HCT116 (cell line): ENCODE measurements around the gene WDR5. TPM values are rescaled to one million over a fixed set of nuclear protein-coding genes. Genes with fewer than 3 reads are reported as not detected.

Experiments used
- ATAC-seq: fragments of 200-7000 bp; cut with Tn5 transposase; 2 replicates; pipeline ENCODE4 v1.9.1; 2020; ENCODE audit warnings: mild to moderate bottlenecking, moderate library complexity
- BruUV-seq: library from RNA; stranded (reverse); fragments of 400-500 nt; replicated peaks from 2 replicates; lab custom pipeline; 2021; lab: Mats Ljungman, UMichigan
- CTCF ChIA-PET: fragments of 300-600 bp; sonication (Branson Sonifier 250); formaldehyde crosslinking; loops from one replicate; lab custom pipeline; 2021; ENCODE audit warnings: antibody characterized with exemption; lab: Charles Lee
- POLR2A ChIA-PET: fragments of 300-600, 350-600 bp; sonication (Branson Sonifier 250); formaldehyde crosslinking; loops from one replicate; lab custom pipeline; 2021; ENCODE audit warnings: antibody characterized with exemption; lab: Charles Lee
- RAD21 ChIA-PET, 2 experiments: fragments of 300-600 bp; sonication (Branson Sonifier 250); formaldehyde crosslinking; loops; one replicate each; lab custom pipeline; 2023; ENCODE audit warnings: low total read pairs in 2 of 2; ENCODE audit not compliant: uncharacterized antibody in 2 of 2, unreplicated experiment in 2 of 2, low non-redundant PET in 1 of 2; lab: Charles Lee
- DNase-seq: peaks from one replicate; pipeline ENCODE4 v3.0.0-alpha.2; 2010; ENCODE audit warnings: low read depth, low spot score
- H2AFZ ChIP-seq: fragments of 200-600 bp; shearing (Covaris generic), sonication (generic); 2 replicates; pipeline ENCODE4 v1.6.1; 2017; ENCODE audit warnings: low read depth, mixed run types, mixed read lengths, antibody characterized with exemption, low read length; ENCODE audit not compliant: poor library complexity, severe bottlenecking
- H3K27ac ChIP-seq: 2 replicates; pipeline ENCODE4 v1.5.1; 2012; ENCODE audit warnings: low read depth, low read length
- H3K27me3 ChIP-seq: fragments of 200-600 bp; sonication (generic); 2 replicates; pipeline ENCODE4 v1.6.1; 2016; ENCODE audit warnings: mixed run types, low read length, mixed read lengths; ENCODE audit not compliant: insufficient read depth
- H3K36me3 ChIP-seq, 2 experiments: fragments of 200-500 bp in 1 of 2; fragments of 200-600 bp in 1 of 2; sonication (Bioruptor generic) in 1 of 2; sonication (generic) in 1 of 2; 2 replicates each; pipeline versions ENCODE4 v1.5.1 to v1.6.1; 2014 to 2016; ENCODE audit warnings: low read length in 2 of 2, inconsistent platforms in 1 of 2, mixed read lengths in 1 of 2, mixed run types in 1 of 2; ENCODE audit not compliant: insufficient read depth in 2 of 2, control insufficient read depth in 1 of 2
- H3K4me1 ChIP-seq, 2 experiments: fragments of 200-600 bp in 1 of 2; sonication (generic) in 1 of 2; 2 replicates each; pipeline versions ENCODE4 v1.5.1 to v1.6.1; 2012 to 2017; ENCODE audit warnings: low read length in 2 of 2, inconsistent platforms in 1 of 2, mild to moderate bottlenecking in 1 of 2, mixed read lengths in 1 of 2, mixed run types in 1 of 2, moderate library complexity in 1 of 2; ENCODE audit not compliant: insufficient read depth in 2 of 2, control insufficient read depth in 1 of 2
- H3K4me2 ChIP-seq: fragments of 200-600 bp; sonication (generic); 2 replicates; pipeline ENCODE4 v1.6.1; 2017; ENCODE audit warnings: mixed run types, low read length, mixed read lengths
- H3K4me3 ChIP-seq, 2 experiments: fragments of 200-600 bp in 1 of 2; sonication (generic) in 1 of 2; replicated peaks in 1 of 2; 2 replicates each; pipeline ENCODE4 v1.5.1; 2011 to 2016; ENCODE audit warnings: low read length in 2 of 2, control low read depth in 1 of 2, low read depth in 1 of 2, mild to moderate bottlenecking in 1 of 2, mixed read lengths in 1 of 2, mixed run types in 1 of 2
- H3K79me2 ChIP-seq: fragments of 200-600 bp; sonication (generic); 2 replicates; pipeline ENCODE4 v1.6.1; 2017; ENCODE audit warnings: mild to moderate bottlenecking, mixed run types, low read length, moderate library complexity, mixed read lengths; ENCODE audit not compliant: insufficient read depth
- H3K9ac ChIP-seq: fragments of 200-600 bp; sonication (generic); 2 replicates; pipeline ENCODE4 v1.6.1; 2016; ENCODE audit warnings: low read length, mixed read lengths
- H3K9me2 ChIP-seq: fragments of 200-600 bp; sonication (generic), shearing (Covaris generic); 2 replicates; pipeline ENCODE4 v1.6.1; 2017; ENCODE audit warnings: mixed run types, mild to moderate bottlenecking, moderate library complexity; ENCODE audit not compliant: insufficient read depth
- H3K9me3 ChIP-seq, 2 experiments: fragments of 200-500 bp in 1 of 2; fragments of 200-600 bp in 1 of 2; sonication (Bioruptor generic) in 1 of 2; sonication (generic) in 1 of 2; 2 replicates each; pipeline ENCODE4 v1.6.1; 2014 to 2017; ENCODE audit warnings: low read length in 2 of 2, mixed read lengths in 2 of 2, inconsistent platforms in 1 of 2, low read depth in 1 of 2, mild to moderate bottlenecking in 1 of 2, mixed run types in 1 of 2, moderate library complexity in 1 of 2; ENCODE audit not compliant: control insufficient read depth in 1 of 2, insufficient read depth in 1 of 2
- H4K20me1 ChIP-seq: fragments of 200-600 bp; sonication (generic), shearing (Covaris generic); 2 replicates; pipeline ENCODE4 v1.6.1; 2017; ENCODE audit warnings: mixed run types, mild to moderate bottlenecking, moderate library complexity; ENCODE audit not compliant: insufficient read depth
- MAX ChIP-seq: IDR thresholded peaks from 2 replicates; pipeline ENCODE4 v1.6.1; 2012
- POLR2A ChIP-seq: IDR thresholded peaks from 2 replicates; pipeline ENCODE4 v1.7.0; 2011; ENCODE audit warnings: borderline replicate concordance; ENCODE audit not compliant: insufficient read depth, insufficient read length; ENCODE audit errors: extremely low read depth
- RAD21 ChIP-seq: IDR thresholded peaks from 2 replicates; pipeline ENCODE4 v1.6.1; 2012; ENCODE audit warnings: low read depth, mild to moderate bottlenecking
- SP1 ChIP-seq: IDR thresholded peaks from 2 replicates; pipeline ENCODE4 v1.6.1; 2012; ENCODE audit warnings: low read depth
- TCF7L2 ChIP-seq: IDR thresholded peaks from 2 replicates; pipeline ENCODE4 v1.7.0; 2011; ENCODE audit warnings: borderline replicate concordance, inconsistent platforms; ENCODE audit not compliant: insufficient read depth, insufficient read length; ENCODE audit errors: extremely low read depth
- YY1 ChIP-seq: IDR thresholded peaks from 2 replicates; pipeline ENCODE4 v1.6.1; 2011; ENCODE audit warnings: low read length, low read depth, moderate library complexity, mild to moderate bottlenecking; ENCODE audit not compliant: insufficient replicate concordance; ENCODE audit errors: extremely low read depth
- ZBTB33 ChIP-seq: IDR thresholded peaks from 2 replicates; pipeline ENCODE4 v1.6.1; 2011; ENCODE audit warnings: mild to moderate bottlenecking, low read length, moderate library complexity; ENCODE audit not compliant: insufficient replicate concordance; ENCODE audit errors: extremely low read depth
- ZFX ChIP-seq: fragments of 450-650 bp; IDR thresholded peaks from 2 replicates; pipeline ENCODE4 v1.6.1; 2017
- intact Hi-C: fragments of 100-400 bp; cut with micrococcal nuclease; formaldehyde crosslinking; loops from 2 replicates; pipeline ENCODE4 v1.10.0; 2022
- total RNA-seq: library from RNA; stranded (reverse); gene quantifications from one replicate; pipeline ENCODE4 v1.2.1, GENCODE V29; 2021; ENCODE audit not compliant: unreplicated experiment

WDR5 gene
- total RNA-seq, 1 experiment from 2014 or later = 55.8 TPM

GRCh38 chr9:134181648-134182034, 45.8 kb downstream of the WDR5 start:
- Histone ChIP-seq H3K9me2 (no peaks in the 10 kb centered on the region), H2AFZ (no peak overlapping the region), H3K9me3 (no peaks in the 10 kb centered on the region; a peak in 1 of 4 replicates), H4K20me1 (no peaks in the 10 kb centered on the region), H3K27ac (no peak overlapping the region), H3K36me3 (no peaks in the 10 kb centered on the region), H3K4me1 (no peaks in the 10 kb centered on the region), H3K79me2 (no peaks in the 10 kb centered on the region), H3K4me2 (no peak overlapping the region), H3K4me3 (no peak overlapping the region), H3K27me3 (no peaks in the 10 kb centered on the region), H3K9ac (no peak overlapping the region)
- DNase-seq = no peak
- intact Hi-C loops = no loop called here
- ChIA-PET RAD21 (no interaction called here), POLR2A (no interaction called here), CTCF (no interaction called here)
- no TSS peak for BruUV-seq
- no peak for ATAC-seq
- TF ChIP-seq ZBTB33 (no peak), POLR2A (no peak), TCF7L2 (no peak), YY1 (no peak), MAX (no peak), ZFX (no peak), RAD21 (no peak), SP1 (no peak)
